Ecto neural progenitor cell (in vitro differentiated cells): ENCODE measurements around the gene PNPLA6.
"Not testable (repeated sequence)": the region's sequence is repeated elsewhere in the genome, so short reads cannot be mapped to it uniquely, and the experiment has no call there.

Source experiments
- DNase-seq: peaks from one replicate; pipeline ENCODE4 v3.0.0-alpha.2; 2018; ENCODE audit warnings: low spot score

PNPLA6 gene

DNA sequence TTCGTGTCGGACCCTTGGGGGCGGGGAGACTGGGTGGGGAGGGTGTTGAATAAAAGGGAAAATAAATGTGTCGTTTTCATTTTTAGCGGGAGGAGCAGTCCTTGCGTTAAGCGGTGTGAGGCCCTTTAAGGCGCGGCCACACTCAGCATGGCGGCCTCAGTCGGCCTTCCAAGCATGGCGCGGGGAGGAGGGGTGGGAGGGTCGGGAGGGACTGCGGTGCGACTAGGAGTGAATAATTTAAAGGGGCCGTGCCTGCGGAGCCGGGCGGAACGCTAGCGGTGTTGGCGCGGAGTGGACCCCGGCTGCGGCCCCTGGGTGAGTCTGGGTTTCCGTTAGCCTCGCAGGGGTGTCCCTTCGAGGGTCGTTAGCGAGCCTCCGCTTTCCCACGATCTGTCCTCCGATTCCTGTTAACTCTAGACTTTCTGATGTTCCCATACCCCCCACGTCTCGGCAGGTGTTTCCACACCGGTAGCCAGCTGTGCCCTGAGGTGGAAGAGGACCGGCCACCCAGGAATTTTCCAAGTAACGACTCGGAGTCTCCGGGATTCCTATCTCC, 1.5 kb upstream of the PNPLA6 start:
- DNase-seq = peak; percentile 88

GRCh38 chr19:7534531-7535046, 928 bp upstream of the PNPLA6 start:
- peak; percentile 82 for DNase-seq

DNA sequence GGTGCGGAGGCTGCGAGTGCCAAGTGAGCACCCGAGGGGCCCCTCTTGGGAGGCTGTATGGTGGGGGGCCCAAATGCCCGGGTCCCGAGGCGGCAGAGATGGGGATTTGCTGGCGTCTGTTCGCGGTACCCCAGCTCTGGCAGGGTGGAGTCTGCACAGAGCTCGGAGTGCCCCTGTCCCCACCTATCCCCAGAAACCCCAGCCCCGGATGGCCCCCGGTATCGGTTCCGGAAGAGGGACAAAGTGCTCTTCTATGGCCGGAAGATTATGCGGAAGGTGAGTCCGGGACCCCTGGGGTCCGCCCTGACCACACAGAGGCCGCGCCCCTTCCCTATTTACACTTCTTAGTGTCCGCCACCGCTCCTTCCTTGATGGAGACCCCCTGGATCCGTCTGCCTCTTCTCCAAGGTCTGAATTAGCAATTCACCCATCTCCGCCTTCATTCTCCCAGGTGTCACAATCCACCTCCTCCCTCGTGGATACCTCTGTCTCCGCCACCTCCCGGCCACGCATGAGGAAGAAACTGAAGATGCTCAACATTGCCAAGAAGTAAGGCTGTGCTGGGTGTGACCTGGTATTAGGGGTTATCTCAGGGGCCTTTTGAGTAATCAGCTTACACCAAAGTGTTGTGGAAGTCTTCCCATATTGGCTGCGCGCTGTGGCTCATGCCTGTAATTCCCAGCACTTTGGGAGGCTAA, 630 bp downstream of the PNPLA6 start:
- DNase-seq = no peak

DNA sequence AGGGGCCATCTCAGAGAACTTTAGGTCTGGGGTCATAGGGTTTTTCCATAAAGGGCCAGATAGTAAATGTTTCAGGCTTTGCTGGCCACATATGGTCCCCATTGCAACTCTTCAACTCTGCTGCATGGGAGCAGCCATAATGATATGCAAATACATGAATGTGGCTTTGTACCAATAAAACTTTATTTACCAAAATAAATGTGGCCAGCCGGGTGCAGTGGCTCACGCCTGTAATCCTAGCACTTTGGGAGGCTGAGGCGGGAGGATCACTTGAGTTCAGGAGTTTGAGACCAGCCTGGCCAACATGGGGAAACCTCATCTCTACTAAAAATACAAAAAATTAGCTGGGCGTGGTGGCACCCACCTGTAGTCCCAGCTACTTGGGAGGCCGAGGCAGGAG, 3.5 kb downstream of the PNPLA6 start:
- not testable (repeated sequence) for DNase-seq

GRCh38 chr19:7539827-7540425, 4.4 kb downstream of the PNPLA6 start:
- no peak for DNase-seq

GRCh38 chr19:7540761-7541474, 5.4 kb downstream of the PNPLA6 start:
- DNase-seq = peak; percentile 60

DNA sequence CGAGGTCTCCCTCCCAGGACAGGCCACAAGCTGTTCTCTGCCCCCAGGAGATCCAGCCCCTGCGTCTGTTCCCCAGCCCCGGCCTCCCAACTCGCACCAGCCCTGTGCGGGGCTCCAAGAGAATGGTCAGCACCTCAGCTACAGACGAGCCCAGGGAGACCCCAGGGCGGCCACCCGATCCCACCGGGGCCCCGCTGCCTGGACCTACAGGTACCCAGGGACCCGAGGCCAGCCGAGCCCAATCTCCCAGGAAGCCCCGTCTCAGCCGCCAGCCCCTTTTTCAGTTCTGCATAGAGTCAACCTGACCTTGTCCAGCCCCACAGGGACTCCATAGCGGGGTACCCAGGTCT, 5.9 kb downstream of the PNPLA6 start:
- DNase-seq = no peak

- no peak for DNase-seq
Observed at GRCh38 chr19:7541828-7542443, 6.4 kb downstream of the PNPLA6 start.

DNA sequence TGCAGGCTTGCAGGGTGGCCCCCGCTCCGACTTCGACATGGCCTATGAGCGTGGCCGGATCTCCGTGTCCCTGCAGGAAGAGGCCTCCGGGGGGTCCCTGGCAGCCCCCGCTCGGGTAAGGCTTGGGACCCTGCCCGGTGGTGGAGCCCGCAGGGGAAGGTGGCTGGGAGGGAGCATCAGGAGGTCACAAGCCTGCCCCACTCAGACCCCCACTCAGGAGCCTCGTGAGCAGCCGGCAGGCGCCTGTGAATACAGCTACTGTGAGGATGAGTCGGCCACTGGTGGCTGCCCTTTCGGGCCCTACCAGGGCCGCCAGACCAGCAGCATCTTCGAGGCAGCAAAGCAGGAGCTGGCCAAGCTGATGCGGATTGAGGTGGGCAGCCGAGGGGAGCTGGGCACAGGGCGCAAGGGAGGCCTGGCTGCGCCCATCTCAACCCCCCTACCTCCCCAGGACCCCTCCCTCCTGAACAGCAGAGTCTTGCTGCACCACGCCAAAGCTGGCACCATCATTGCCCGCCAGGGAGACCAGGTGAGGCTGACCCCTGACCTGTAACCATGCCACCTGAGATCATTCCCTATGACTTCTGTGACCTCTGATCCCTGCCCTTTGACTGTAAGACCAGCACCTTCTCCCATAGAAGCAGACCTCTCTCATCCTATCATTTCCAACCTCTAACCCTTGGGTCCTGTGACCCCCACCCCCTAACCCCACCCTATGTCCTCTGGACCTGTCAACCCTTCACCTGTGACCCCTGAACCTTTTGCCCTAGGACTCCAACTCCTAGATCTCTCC, 7.2 kb downstream of the PNPLA6 start:
- no peak for DNase-seq

DNA sequence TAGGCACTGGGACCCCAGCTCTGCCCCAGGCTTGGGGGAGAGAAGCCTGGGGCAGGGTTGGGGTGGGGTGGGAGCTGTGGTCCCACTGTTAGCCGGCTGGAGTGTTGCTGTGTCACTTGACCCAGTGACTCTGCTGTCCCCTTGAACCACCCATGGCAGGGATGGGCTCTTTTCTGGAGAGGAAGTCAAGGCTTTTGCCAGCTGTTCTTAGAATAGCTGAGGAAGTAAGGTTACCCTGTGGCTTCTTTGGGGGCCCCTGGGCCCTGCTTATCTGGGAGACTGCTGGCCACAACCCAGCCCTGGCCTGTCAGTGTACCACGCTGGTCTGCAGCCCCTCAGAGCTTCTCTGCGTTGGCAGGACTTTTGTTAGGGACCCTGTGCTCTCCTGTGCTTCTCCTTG, 9.1 kb downstream of the PNPLA6 start:
- DNase-seq = no peak

DNA sequence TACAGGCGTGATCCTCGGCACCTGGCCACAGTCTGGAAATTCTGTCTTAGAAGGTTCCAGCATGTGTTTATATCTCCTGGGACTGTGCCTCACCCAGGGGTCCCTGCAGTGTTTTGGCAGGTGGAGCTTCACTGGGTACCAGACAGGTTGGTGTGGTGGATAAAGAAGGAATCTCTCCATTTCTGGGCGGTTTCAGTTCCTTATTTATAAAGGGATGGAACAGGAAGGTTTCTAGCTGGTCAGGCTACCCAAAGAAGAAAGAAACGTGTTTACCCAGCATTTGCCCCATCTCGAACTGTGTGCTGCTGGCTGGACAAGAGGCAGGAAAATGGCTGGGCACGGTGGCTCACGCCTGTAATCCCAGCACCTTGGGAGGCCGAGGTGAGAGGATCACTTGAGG, 9.8 kb downstream of the PNPLA6 start:
- no peak for DNase-seq

GRCh38 chr19:7545904-7546303, 10.4 kb downstream of the PNPLA6 start:
- DNase-seq = no peak

- no peak for DNase-seq
Observed at GRCh38 chr19:7547159-7547558, 11.6 kb downstream of the PNPLA6 start.

DNA sequence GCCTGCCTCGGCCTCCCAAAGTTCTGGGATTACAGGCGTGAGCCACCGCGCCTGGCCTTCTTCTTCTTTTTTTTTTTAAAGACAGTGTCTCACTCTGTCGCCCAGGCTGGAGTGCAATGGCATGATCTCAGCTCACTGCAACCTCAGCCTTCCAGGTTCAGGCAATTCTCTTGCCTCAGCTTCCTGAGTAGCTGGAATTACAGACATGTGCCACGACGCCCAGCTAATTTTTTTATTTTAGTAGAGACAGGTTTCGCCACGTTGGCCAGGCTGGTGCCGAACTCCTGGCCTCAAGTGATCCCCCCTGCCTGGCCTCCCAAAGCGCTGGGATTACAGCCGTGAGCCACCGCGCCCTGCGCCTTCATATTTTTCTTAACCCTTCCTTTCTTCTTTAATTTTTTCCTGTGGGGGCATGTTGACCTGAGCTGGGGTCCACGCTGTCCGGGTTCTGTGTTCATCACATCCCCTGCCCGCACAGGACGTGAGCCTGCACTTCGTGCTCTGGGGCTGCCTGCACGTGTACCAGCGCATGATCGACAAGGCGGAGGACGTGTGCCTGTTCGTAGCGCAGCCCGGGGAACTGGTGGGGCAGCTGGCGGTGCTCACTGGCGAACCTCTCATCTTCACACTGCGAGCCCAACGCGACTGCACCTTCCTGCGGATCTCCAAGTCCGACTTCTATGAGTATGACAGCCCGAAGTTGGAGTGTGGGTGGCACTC, 14.1 kb downstream of the PNPLA6 start:
- DNase-seq = no peak

GRCh38 chr19:7550169-7550770, 14.8 kb downstream of the PNPLA6 start:
- DNase-seq = peak; percentile 58

- peak; percentile 92 for DNase-seq
Observed at GRCh38 chr19:7550987-7551761, 15.7 kb downstream of the PNPLA6 start.

DNA sequence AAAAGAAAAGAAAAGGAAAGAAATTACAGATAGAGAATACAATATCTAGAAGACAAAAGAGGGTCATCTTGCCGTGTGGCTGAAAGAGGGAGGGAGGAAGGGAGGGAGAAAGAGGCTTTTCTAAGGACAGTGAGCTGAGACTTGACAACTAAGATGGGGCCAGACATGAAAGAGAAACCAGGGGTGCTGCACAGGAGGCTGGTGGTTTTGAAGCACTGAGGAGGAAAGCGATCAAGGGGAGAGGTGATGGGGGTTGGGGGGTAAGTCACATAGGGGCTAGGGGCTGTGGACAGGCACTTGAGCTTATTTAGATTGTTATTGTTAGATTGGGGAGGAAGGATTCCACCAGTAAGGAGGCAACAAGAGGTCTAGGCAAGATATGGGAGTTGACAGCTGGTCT, 17.3 kb downstream of the PNPLA6 start:
- no peak for DNase-seq

DNA sequence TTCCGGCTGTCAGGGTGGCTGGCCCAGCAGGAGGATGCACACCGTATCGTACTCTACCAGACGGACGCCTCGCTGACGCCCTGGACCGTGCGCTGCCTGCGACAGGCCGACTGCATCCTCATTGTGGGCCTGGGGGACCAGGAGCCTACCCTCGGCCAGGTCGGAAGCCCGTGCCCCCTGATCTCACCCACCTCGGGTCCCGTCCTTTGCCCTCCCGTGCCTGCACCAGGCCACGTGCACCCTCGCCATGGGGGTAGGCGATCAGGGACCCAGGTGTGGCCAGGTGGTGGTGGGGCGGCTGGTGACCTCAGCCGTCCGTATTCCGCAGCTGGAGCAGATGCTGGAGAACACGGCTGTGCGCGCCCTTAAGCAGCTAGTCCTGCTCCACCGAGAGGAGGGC, 19.0 kb downstream of the PNPLA6 start:
- no peak for DNase-seq

DNA sequence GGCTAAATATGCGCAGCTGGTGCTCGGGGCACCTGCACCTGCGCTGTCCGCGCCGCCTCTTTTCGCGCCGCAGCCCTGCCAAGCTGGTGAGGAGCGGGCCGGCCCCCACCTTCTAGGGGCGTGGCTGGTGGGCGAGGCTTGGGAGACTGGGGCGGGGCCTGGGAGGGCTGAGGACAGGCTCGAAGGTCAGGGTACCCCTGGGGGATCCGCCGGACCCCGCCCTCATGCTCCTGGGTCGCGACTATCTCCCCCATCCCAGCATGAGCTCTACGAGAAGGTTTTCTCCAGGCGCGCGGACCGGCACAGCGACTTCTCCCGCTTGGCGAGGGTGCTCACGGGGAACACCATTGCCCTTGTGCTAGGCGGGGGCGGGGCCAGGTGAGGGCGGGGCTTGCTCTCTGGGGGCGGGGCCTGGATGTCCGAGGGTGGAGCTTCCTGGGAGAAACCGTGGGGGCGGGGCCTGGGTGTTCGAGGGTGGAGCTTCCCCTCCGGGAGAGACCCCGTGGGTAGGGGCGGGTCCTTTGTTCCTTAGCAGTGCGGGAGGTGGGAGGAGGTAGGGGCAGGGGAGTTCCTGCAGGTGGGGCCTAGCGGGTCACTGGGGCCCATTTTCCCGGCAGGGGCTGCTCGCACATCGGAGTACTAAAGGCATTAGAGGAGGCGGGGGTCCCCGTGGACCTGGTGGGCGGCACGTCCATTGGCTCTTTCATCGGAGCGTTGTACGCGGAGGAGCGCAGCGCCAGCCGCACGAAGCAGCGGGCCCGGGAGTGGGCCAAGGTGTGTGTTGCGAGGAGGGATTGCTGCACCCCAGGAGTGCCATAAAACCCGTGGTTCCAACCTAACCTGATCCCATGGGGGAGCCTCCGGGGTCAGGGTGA, 19.7 kb downstream of the PNPLA6 start:
- peak; percentile 83 for DNase-seq
